HEK293 (cell line): Measurements from ENCODE around the gene IGF2BP2.

ENCODE experiments used
- CTCF ChIA-PET: fragments of 350-600 bp; formaldehyde crosslinking; extraction: SDS; loops from one replicate; lab custom pipeline; 2021; ENCODE audit warnings: antibody characterized with exemption; lab: Yijun Ruan, JAX
- POLR2A ChIA-PET: fragments of 300-600 bp; formaldehyde crosslinking; extraction: SDS; loops from one replicate; lab custom pipeline; 2020; ENCODE audit warnings: antibody characterized with exemption, inconsistent platforms; lab: Yijun Ruan, JAX
- H3K27ac ChIP-seq: fragments of 200-500 bp; sonication (Bioruptor generic); 2 replicates; pipeline ENCODE4 v1.5.1; 2014; ENCODE audit warnings: low read depth, low read length, control low read depth, inconsistent platforms; ENCODE audit errors: extremely low read depth
- H3K36me3 ChIP-seq, 2 experiments: fragments of 200-500 bp in 1 of 2; sonication (Bioruptor generic) in 1 of 2; 1 replicate in 1 of 2; 2 replicates in 1 of 2; pipeline ENCODE4 v1.5.1; 2014 to 2017; ENCODE audit warnings: inconsistent platforms in 2 of 2, low read length in 2 of 2; ENCODE audit not compliant: control insufficient read depth in 2 of 2, insufficient read depth in 1 of 2
- H3K4me1 ChIP-seq: fragments of 200-500 bp; sonication (Bioruptor generic); 2 replicates; pipeline ENCODE4 v1.5.1; 2014; ENCODE audit warnings: mild to moderate bottlenecking, low read length, inconsistent platforms; ENCODE audit not compliant: control insufficient read depth, insufficient read depth
- H3K4me3 ChIP-seq: 2 replicates; pipeline ENCODE4 v1.5.1; 2011; ENCODE audit warnings: low read depth, mild to moderate bottlenecking, control low read depth, low read length, moderate library complexity
- H3K9me3 ChIP-seq: fragments of 200-500 bp; sonication (Bioruptor generic); 2 replicates; pipeline ENCODE4 v1.5.1; 2014; ENCODE audit warnings: low read depth, low read length, inconsistent platforms; ENCODE audit not compliant: control insufficient read depth, insufficient read depth
- GLIS1 ChIP-seq: fragments of 450-650 bp; formaldehyde crosslinking; IDR thresholded peaks from 2 replicates; pipeline ENCODE4 v1.5.1; 2016; ENCODE audit warnings: missing biosample characterization, missing genetic modification characterization
- GLIS2 ChIP-seq: fragments of 450-650 bp; formaldehyde crosslinking; IDR thresholded peaks from 2 replicates; pipeline ENCODE4 v1.5.1; 2016; ENCODE audit warnings: missing biosample characterization, missing genetic modification characterization
- KLF7 ChIP-seq: fragments of 450-650 bp; formaldehyde crosslinking; IDR thresholded peaks from 2 replicates; pipeline ENCODE4 v1.5.1; 2016; ENCODE audit warnings: missing biosample characterization, missing genetic modification characterization, borderline replicate concordance
- PRDM1 ChIP-seq: fragments of 450-650 bp; formaldehyde crosslinking; IDR thresholded peaks from 2 replicates; pipeline ENCODE4; 2016; ENCODE audit warnings: missing biosample characterization, missing genetic modification characterization
- PRDM10 ChIP-seq: fragments of 450-650 bp; formaldehyde crosslinking; IDR thresholded peaks from 2 replicates; pipeline ENCODE4 v1.5.1; 2016; ENCODE audit warnings: missing biosample characterization, missing genetic modification characterization
- ZBTB7A ChIP-seq: fragments of 450-650 bp; formaldehyde crosslinking; IDR thresholded peaks from 2 replicates; pipeline ENCODE4 v1.5.1; 2016; ENCODE audit warnings: low read depth, missing biosample characterization, missing genetic modification characterization
- ZIC2 ChIP-seq: fragments of 450-650 bp; formaldehyde crosslinking; IDR thresholded peaks from 2 replicates; pipeline ENCODE4 v1.5.1; 2016; ENCODE audit warnings: missing biosample characterization, missing genetic modification characterization
- ZNF146 ChIP-seq: fragments of 450-650 bp; formaldehyde crosslinking; IDR thresholded peaks from 2 replicates; pipeline ENCODE4 v1.5.1; 2016; ENCODE audit warnings: missing biosample characterization, missing genetic modification characterization
- ZNF175 ChIP-seq: fragments of 450-650 bp; formaldehyde crosslinking; IDR thresholded peaks from 2 replicates; pipeline ENCODE4 v1.5.1; 2016; ENCODE audit warnings: missing biosample characterization, missing genetic modification characterization
- ZNF18 ChIP-seq: fragments of 450-650 bp; formaldehyde crosslinking; IDR thresholded peaks from 2 replicates; pipeline ENCODE4 v1.5.1; 2016; ENCODE audit warnings: missing biosample characterization, missing genetic modification characterization
- ZNF211 ChIP-seq: fragments of 450-650 bp; formaldehyde crosslinking; IDR thresholded peaks from 2 replicates; pipeline ENCODE4 v1.5.1; 2016; ENCODE audit warnings: low read depth, missing biosample characterization, missing genetic modification characterization
- ZNF23 ChIP-seq: fragments of 450-650 bp; formaldehyde crosslinking; IDR thresholded peaks from 2 replicates; pipeline ENCODE4 v1.5.1; 2016; ENCODE audit warnings: missing biosample characterization, missing genetic modification characterization, borderline replicate concordance
- ZNF280C ChIP-seq: fragments of 450-650 bp; formaldehyde crosslinking; IDR thresholded peaks from 2 replicates; pipeline ENCODE4 v1.5.1; 2016; ENCODE audit warnings: missing biosample characterization, missing genetic modification characterization
- ZNF335 ChIP-seq: fragments of 450-650 bp; formaldehyde crosslinking; conservative IDR thresholded peaks from 2 replicates; pipeline ENCODE4 v1.5.1; 2016; ENCODE audit warnings: missing biosample characterization, missing genetic modification characterization
- ZNF366 ChIP-seq: fragments of 450-650 bp; formaldehyde crosslinking; conservative IDR thresholded peaks from 2 replicates; pipeline ENCODE4 v1.5.1; 2016; ENCODE audit warnings: missing biosample characterization, missing genetic modification characterization
- ZNF426 ChIP-seq: fragments of 450-650 bp; formaldehyde crosslinking; IDR thresholded peaks from 2 replicates; pipeline ENCODE4 v1.5.1; 2017; ENCODE audit warnings: missing biosample characterization, missing genetic modification characterization, mild to moderate bottlenecking, inconsistent platforms, moderate library complexity
- ZNF544 ChIP-seq: fragments of 450-650 bp; formaldehyde crosslinking; IDR thresholded peaks from 2 replicates; pipeline ENCODE4 v1.5.0; 2017; ENCODE audit warnings: missing biosample characterization, missing genetic modification characterization
- ZNF600 ChIP-seq: fragments of 450-650 bp; formaldehyde crosslinking; IDR thresholded peaks from 2 replicates; pipeline ENCODE4 v1.5.1; 2016; ENCODE audit warnings: missing biosample characterization, missing genetic modification characterization
- ZNF843 ChIP-seq: fragments of 450-650 bp; formaldehyde crosslinking; IDR thresholded peaks from 2 replicates; pipeline ENCODE4 v1.5.1; 2016; ENCODE audit warnings: missing biosample characterization, missing genetic modification characterization
- ZSCAN30 ChIP-seq: fragments of 450-650 bp; IDR thresholded peaks from 2 replicates; pipeline ENCODE4 v1.5.1; 2018; ENCODE audit warnings: missing biosample characterization, mild to moderate bottlenecking, missing genetic modification characterization, moderate library complexity

Gene IGF2BP2

GRCh38 chr3:185813691-185814215, 11.1 kb downstream of the IGF2BP2 start:
- peak; percentile 58 for TF ChIP-seq GLIS1 (tag by site-specific recombination)
- no peak for TF ChIP-seq ZNF18
- no peak for TF ChIP-seq ZNF175 (tag by site-specific recombination)
- peak; percentile 62; the same call in 1 of the 2 replicates for TF ChIP-seq GLIS2 (tag by site-specific recombination)
- 0 out of 2 replicates have a peak, but pooled peaks have one; percentile 10 for TF ChIP-seq ZIC2 (tag by site-specific recombination)
- TF ChIP-seq ZNF280C (tag by site-specific recombination): no peak
- TF ChIP-seq PRDM1 (tag by site-specific recombination): peak; percentile 88; the same call in 1 of the 2 replicates
- peak; percentile 91 for TF ChIP-seq ZNF600
- 0 out of 2 replicates have a peak, but pooled peaks have one; percentile 18 for TF ChIP-seq ZNF335
- peak; percentile 14; the same call in 1 of the 2 replicates for TF ChIP-seq PRDM10 (tag by site-specific recombination)
- TF ChIP-seq ZNF366: 0 out of 2 replicates have a peak, but pooled peaks have one; percentile 21
- TF ChIP-seq ZNF146: no peak
- H3K4me3 ChIP-seq: no peak overlapping the region
- no peak overlapping the region for H3K27ac ChIP-seq
- POLR2A ChIA-PET: interaction anchor here (1.0 kb wide), 1 partner anchor 124 kb away, joined by 3 read pairs; the partner anchor contains the start of gene TRA2B
- H3K4me1 ChIP-seq: peaks cover 5% of the 10 kb centered on the region; the same call in 1 of the 2 replicates
- CTCF ChIA-PET: interaction anchor here (1.8 kb wide), 1 partner anchor 153 kb away, joined by 5 read pairs; no protein-coding TSS in a partner anchor
- H3K9me3 ChIP-seq: no peaks in the 10 kb centered on the region
- no peaks in the 10 kb centered on the region for H3K36me3 ChIP-seq

- no peak overlapping the region for H3K27ac ChIP-seq
- H3K4me1 ChIP-seq: peaks cover 5% of the 10 kb centered on the region; the same call in 1 of the 2 replicates
- H3K36me3 ChIP-seq: no peaks in the 10 kb centered on the region
- POLR2A ChIA-PET: interaction anchor here (1.0 kb wide), 1 partner anchor 125 kb away, joined by 3 read pairs; the partner anchor contains the start of gene TRA2B
- H3K9me3 ChIP-seq: no peaks in the 10 kb centered on the region
- TF ChIP-seq ZNF175 (tag by site-specific recombination): no peak
- no peak for TF ChIP-seq KLF7 (tag by site-specific recombination)
- no peak for TF ChIP-seq ZNF843 (tag by site-specific recombination)
- no peak for TF ChIP-seq ZBTB7A (tag by site-specific recombination)
- no peak for TF ChIP-seq ZNF23
- no peak for TF ChIP-seq ZNF211 (tag by site-specific recombination)
- no peak for TF ChIP-seq ZIC2 (tag by site-specific recombination)
- TF ChIP-seq ZNF544 (tag by site-specific recombination): no peak
- no peak for TF ChIP-seq ZNF426 (tag by site-specific recombination)
- no peak for TF ChIP-seq ZSCAN30 (tag by site-specific recombination)
- CTCF ChIA-PET: interaction anchor here (0.6 to 1.8 kb wide), 2 partner anchors 27 to 153 kb away, joined by 4 to 5 read pairs; no protein-coding TSS in a partner anchor
- H3K4me3 ChIP-seq: no peak overlapping the region
Observed at GRCh38 chr3:185813205-185813604, 11.6 kb downstream of the IGF2BP2 start.
